Fibroblast of villous mesenchyme (primary cell): ENCODE measurements around the gene E4F1. TPM values are rescaled to one million over a fixed set of nuclear protein-coding genes. Genes with fewer than 3 reads are reported as not detected.
A peak's percentile ranks its signal among the peaks of the same experiment; 100 is the strongest.

Experiments used
- DNase-seq: peaks from one replicate; pipeline ENCODE4 v3.0.0-alpha.2; 2010; ENCODE audit warnings: low read depth
- H3K4me3 ChIP-seq: 2 replicates; pipeline ENCODE4 v1.5.1; 2011; ENCODE audit warnings: low read depth, mild to moderate bottlenecking, low read length
- total RNA-seq: library from RNA; depleted of rRNA; stranded (reverse); fragments of >200 nt; gene quantifications from 2 replicates; pipeline ENCODE4 v1.2.3, GENCODE V29; 2012
- TF ChIP-seq, protein P1 (sequence below): IDR thresholded peaks from 2 replicates; pipeline ENCODE4 v1.5.1; 2012; ENCODE audit warnings: low read depth, mild to moderate bottlenecking, low read length; ENCODE audit not compliant: insufficient read depth

E4F1 gene
- total RNA-seq, 1 donor: 25.9 TPM

DNA sequence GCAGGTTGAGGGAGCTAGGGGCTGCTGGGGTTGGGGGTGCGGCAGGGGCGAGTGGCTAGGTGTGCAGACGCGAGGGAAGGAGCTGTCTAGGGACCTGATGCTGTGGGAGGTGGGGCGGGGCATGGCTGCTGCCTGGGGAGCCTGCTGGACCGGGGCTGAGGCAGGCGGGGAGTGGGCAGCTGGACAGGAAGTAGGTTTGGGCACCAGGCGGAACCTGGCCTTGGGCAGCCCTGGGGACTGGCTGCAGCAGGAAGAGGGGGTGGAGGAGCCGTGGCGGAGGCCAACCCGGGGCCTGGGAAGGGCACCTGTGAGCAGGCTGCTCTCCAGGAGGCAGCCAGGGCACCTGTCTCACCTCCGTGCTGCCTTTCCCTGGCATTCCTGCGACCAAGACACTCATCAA, 7.0 kb downstream of the E4F1 start:
- TF ChIP-seq, protein P1, sequence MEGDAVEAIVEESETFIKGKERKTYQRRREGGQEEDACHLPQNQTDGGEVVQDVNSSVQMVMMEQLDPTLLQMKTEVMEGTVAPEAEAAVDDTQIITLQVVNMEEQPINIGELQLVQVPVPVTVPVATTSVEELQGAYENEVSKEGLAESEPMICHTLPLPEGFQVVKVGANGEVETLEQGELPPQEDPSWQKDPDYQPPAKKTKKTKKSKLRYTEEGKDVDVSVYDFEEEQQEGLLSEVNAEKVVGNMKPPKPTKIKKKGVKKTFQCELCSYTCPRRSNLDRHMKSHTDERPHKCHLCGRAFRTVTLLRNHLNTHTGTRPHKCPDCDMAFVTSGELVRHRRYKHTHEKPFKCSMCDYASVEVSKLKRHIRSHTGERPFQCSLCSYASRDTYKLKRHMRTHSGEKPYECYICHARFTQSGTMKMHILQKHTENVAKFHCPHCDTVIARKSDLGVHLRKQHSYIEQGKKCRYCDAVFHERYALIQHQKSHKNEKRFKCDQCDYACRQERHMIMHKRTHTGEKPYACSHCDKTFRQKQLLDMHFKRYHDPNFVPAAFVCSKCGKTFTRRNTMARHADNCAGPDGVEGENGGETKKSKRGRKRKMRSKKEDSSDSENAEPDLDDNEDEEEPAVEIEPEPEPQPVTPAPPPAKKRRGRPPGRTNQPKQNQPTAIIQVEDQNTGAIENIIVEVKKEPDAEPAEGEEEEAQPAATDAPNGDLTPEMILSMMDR: no peak

DNA sequence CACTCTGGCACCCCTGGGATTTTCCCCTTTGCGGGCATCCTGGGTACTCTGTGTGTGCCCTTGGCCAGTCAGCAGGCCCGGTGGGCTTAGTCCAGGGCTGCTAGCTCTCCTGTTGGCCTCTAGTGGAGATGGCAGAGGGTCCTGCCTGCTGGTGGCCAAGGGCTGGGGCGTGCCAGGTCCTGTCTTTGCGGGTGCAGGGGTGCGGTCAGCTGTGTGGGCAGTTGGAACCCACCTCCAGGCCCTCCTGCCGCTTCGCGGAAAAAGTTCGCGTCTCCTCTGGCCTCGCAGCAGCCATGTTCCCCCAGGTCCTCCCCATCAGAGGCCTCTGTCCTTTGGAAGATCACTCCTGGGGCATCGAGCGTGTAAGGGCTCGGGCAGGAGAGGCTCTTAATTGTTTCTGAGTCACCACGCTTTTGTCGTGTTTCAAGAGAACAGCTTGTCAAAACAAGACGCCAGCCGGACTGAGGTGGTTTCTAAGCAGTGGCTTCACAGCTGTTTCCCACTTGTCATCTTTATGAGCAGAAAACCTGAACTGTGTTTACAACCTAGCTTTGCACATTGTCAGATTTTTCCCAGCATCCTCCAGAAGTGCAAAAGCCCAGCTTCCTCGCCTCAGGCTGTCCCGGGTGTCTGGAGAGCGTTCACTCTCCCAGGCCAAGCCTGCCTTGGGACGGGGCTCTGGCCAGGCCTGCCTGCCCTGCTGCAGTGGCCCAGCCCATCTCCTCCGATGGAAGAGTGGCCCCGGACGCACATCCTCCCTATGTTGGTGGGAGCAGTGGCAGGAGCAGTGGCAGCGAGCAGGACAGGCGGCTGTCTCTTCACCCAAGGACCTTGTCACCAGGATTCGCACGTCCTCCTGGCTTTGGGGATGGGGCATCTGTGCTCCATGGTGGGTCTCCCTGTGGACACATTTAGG, 7.9 kb downstream of the E4F1 start:
- TF ChIP-seq, protein P1: no peak
- H3K4me3 ChIP-seq: no peak overlapping the region
- DNase-seq: peak; percentile 94

More for the DNA sequence above, 7.0 kb downstream of the E4F1 start:
- no peak for DNase-seq
- H3K4me3 ChIP-seq: no peak overlapping the region

DNA sequence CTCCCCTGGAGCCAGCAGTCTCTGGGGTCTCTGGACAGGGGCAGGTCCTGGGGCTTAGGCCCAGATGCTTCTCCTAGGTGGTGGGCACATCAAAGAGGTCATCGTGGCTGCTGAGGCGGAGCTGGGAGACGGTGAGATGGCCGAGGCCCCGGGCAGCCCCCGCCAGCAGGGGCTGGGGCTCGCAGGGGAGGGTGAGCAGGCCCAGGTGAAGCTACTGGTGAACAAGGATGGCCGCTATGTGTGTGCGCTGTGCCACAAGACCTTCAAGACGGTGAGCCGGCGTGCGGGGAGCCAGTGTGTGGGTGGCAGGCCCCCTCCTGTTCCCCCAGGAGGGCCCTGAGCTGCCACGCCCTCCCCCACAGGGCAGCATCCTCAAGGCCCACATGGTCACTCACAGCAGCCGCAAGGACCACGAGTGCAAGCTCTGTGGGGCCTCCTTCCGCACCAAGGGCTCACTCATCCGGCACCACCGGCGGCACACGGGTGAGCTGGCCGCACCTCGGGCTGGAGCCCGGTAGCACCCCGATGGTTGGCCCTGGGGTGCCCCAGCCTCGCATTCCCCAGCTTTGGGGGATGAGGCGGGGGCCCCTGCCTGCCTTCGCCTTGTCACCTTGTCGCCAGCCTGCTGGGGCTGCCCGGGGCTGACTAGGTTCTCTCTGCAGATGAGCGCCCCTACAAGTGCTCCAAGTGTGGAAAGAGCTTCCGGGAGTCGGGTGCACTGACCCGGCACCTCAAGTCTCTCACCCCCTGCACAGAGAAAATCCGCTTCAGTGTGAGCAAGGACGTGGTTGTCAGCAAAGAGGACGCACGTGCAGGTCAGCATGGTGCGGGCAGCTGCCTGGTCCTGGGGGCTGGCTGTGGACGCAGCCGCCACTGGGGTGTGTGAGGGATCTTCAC, 9.0 kb downstream of the E4F1 start:
- no peak for DNase-seq
- TF ChIP-seq, protein P1: no peak
- H3K4me3 ChIP-seq: no peak overlapping the region

DNA sequence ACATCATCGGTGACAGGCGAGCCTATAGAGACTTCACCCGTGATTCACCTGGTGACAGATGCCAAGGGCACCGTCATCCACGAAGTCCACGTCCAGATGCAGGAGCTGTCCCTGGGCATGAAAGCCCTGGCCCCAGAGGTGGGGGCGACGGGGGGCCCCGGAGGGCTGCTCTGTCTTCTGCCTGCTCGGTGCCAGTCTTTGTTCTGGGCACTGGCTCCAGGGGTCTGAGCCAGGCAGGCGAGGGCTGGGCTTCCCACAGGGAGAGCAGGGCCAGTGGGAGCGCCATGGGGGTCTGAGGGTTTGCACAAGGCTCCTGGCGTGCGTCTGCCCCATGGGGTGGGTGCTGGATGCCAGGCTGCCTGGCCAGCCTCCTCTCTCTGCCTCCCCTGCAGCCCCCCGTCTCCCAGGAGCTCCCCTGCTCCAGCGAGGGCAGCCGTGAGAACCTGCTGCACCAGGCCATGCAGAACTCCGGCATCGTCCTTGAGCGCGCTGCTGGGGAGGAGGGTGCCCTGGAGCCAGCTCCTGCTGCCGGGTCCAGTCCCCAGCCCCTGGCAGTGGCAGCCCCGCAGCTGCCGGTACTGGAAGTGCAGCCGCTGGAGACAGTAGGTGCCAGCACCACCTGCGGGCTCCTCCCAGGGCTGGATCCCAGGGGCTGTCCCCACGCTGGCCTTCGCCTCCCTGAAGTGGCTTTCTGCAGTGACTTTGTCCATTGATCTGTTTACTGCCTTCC, 9.8 kb downstream of the E4F1 start:
- no peak overlapping the region for H3K4me3 ChIP-seq
- TF ChIP-seq, protein P1: no peak
- DNase-seq: no peak

DNA sequence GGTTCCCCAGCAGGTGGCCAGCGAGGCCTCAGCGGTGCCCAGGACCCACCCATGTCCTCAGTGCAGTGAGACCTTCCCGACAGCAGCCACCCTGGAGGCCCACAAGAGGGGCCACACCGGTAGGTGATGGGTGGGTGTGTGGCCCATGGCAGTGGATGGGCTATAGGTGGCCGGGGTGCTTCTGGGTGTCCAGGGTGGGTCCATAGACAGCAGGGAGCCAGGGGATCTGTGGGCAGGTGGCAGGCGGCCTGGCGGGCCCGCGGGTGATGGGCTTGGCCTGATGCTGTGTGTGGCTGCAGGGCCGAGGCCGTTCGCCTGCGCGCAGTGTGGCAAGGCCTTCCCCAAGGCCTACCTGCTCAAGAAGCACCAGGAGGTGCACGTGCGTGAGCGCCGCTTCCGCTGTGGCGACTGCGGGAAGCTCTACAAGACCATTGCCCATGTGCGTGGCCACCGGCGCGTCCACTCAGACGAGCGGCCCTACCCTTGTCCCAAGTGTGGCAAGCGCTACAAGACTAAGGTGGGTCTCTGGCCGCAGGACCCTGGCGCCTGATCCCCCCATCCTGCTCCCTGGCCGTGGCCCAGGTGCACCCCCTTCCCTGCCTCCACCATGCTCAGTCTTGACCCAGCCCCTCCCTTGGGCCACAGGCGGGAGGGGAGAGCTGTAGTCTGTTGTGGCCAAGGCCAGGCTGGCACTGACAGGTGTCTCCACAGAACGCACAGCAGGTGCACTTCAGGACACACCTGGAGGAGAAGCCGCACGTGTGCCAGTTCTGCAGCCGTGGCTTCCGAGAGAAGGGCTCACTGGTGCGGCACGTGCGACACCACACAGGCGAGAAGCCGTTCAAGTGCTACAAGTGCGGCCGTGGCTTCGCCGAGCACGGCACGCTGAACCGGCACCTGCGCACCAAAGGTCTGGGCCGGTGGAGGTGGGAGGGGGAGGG, 10.8 kb downstream of the E4F1 start:
- H3K4me3 ChIP-seq: no peak overlapping the region
- DNase-seq: no peak
- TF ChIP-seq, protein P1: no peak
